ENCODE measurements around the gene FAM227B.
"Not testable (repeated sequence)": the region's sequence is repeated elsewhere in the genome, so short reads cannot be mapped to it uniquely, and the experiment has no call there.

FAM227B gene

GRCh38 chr15:49604625-49605409, 15.8 kb downstream of the FAM227B start:
- no peak for DNase-seq (ENCODE audit: extremely low spot score)
- ChIA-PET CTCF (interaction anchor here (0.6 to 1.1 kb wide), 2 partner anchors 10 to 41 kb away, joined by 3 read pairs; no protein-coding TSS in a partner anchor), POLR2A (no interaction called here)
- TF ChIP-seq, protein P1, sequence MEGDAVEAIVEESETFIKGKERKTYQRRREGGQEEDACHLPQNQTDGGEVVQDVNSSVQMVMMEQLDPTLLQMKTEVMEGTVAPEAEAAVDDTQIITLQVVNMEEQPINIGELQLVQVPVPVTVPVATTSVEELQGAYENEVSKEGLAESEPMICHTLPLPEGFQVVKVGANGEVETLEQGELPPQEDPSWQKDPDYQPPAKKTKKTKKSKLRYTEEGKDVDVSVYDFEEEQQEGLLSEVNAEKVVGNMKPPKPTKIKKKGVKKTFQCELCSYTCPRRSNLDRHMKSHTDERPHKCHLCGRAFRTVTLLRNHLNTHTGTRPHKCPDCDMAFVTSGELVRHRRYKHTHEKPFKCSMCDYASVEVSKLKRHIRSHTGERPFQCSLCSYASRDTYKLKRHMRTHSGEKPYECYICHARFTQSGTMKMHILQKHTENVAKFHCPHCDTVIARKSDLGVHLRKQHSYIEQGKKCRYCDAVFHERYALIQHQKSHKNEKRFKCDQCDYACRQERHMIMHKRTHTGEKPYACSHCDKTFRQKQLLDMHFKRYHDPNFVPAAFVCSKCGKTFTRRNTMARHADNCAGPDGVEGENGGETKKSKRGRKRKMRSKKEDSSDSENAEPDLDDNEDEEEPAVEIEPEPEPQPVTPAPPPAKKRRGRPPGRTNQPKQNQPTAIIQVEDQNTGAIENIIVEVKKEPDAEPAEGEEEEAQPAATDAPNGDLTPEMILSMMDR (IDR thresholded peaks at IDR 0.05; ENCODE audit: control extremely low read depth, extremely low read depth, low read depth, missing control alignments): no peak

GRCh38 chr15:49592829-49593316, 27.7 kb downstream of the FAM227B start:
- CTCF ChIA-PET; DNase-seq (ENCODE audit: extremely low spot score); POLR2A ChIA-PET: not testable (repeated sequence)

- DNase-seq (ENCODE audit: extremely low spot score): peak; percentile 16
- ChIA-PET POLR2A (no interaction called here), CTCF (no interaction called here)
- TF ChIP-seq, protein P1 (IDR thresholded peaks at IDR 0.05; ENCODE audit: control extremely low read depth, extremely low read depth, low read depth, missing control alignments): no peak
Observed at GRCh38 chr15:49589030-49589429, 31.6 kb downstream of the FAM227B start.

- ChIA-PET POLR2A (no interaction called here), CTCF (no interaction called here)
- DNase-seq (ENCODE audit: extremely low spot score): no peak
Observed at GRCh38 chr15:49573421-49573820, 47.2 kb downstream of the FAM227B start.

DNA sequence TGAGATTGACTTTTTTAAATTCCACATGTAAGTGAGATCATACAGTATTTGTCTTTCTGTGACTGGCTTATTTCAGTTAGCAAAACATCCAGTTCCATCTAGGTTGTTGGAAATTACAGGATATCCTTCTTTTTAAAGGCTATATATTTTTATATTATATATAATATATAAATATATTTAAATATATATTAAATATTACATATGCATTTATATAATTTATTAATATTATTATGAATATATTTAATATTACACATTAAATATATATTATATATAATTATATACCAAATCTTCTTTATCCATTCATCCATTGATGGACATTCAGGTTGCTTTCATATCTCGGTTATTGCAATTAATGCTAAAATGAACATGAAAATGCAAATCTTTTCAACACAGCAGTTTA, 49.9 kb downstream of the FAM227B start:
- ChIA-PET CTCF (no interaction called here), POLR2A (no interaction called here)
- no peak for DNase-seq (ENCODE audit: extremely low spot score)
- TF ChIP-seq, protein P1 (IDR thresholded peaks at IDR 0.05; ENCODE audit: control extremely low read depth, extremely low read depth, low read depth, missing control alignments): no peak

More at GRCh38 chr15:49573421-49573820, 47.2 kb downstream of the FAM227B start:
- TF ChIP-seq, protein P1 (IDR thresholded peaks at IDR 0.05; ENCODE audit: control extremely low read depth, extremely low read depth, low read depth, missing control alignments): no peak

DNA sequence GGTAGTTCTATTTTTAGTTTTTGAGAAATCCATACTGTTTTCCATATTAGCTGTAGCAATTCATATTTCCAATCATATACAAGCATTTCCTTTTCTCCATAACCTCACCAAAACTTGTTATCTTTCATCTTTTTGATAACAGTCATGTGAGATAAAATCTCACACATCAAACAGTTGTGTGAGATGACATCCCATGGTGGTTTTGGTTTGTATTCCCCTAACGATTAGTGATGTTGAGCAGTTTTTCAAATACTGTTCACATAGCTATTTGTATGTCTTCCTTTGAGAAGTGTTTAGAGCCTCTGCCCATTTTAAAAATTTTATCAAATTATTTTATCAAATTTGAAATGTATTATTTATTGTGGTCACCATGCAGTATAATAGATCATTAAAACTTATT, 50.4 kb downstream of the FAM227B start:
- DNase-seq (ENCODE audit: extremely low spot score): no peak
- TF ChIP-seq, protein P1 (IDR thresholded peaks at IDR 0.05; ENCODE audit: control extremely low read depth, extremely low read depth, low read depth, missing control alignments): no peak

DNA sequence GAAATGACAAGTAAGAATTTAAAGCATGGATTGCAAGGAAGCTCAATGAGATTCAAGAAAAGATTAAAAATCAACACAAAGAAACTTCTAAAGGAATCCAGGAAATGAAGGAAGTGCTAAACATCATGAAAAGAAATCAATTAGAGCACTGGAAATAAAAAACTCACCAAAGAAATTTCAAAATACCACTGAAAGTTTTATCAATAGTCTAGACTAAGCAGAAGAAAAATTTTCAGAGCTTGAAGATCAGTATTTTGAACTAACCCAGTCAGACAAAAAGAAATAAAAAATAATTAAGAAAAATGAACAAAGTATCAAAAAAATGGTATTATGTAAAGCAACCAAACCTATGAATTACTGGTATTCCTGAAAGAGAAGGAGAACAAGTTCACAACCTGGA, 60.6 kb downstream of the FAM227B start:
- TF ChIP-seq, protein P1 (IDR thresholded peaks at IDR 0.05; ENCODE audit: control extremely low read depth, extremely low read depth, low read depth, missing control alignments): no peak
- DNase-seq (ENCODE audit: extremely low spot score): no peak
- ChIA-PET POLR2A (no interaction called here), CTCF (no interaction called here)

More for the DNA sequence above, 50.4 kb downstream of the FAM227B start:
- ChIA-PET POLR2A (no interaction called here), CTCF (no interaction called here)
